MM.1S (cell line): ENCODE measurements around the gene FBXO42.

Experiments
- EZH2 ChIP-seq: fragments of 300-600 bp; sonication (generic); optimal IDR thresholded peaks from 2 replicates; pipeline ENCODE3; 2017; ENCODE audit warnings: low read depth, mild to moderate bottlenecking, antibody characterized with exemption, low read length, mixed read lengths
- TF ChIP-seq, protein P1 (sequence below): fragments of 300-600 bp; sonication (generic); IDR thresholded peaks from 2 replicates; pipeline ENCODE4 v1.5.1; 2016; ENCODE audit warnings: antibody characterized with exemption, low read length, mixed read lengths

- TF ChIP-seq, protein P1, sequence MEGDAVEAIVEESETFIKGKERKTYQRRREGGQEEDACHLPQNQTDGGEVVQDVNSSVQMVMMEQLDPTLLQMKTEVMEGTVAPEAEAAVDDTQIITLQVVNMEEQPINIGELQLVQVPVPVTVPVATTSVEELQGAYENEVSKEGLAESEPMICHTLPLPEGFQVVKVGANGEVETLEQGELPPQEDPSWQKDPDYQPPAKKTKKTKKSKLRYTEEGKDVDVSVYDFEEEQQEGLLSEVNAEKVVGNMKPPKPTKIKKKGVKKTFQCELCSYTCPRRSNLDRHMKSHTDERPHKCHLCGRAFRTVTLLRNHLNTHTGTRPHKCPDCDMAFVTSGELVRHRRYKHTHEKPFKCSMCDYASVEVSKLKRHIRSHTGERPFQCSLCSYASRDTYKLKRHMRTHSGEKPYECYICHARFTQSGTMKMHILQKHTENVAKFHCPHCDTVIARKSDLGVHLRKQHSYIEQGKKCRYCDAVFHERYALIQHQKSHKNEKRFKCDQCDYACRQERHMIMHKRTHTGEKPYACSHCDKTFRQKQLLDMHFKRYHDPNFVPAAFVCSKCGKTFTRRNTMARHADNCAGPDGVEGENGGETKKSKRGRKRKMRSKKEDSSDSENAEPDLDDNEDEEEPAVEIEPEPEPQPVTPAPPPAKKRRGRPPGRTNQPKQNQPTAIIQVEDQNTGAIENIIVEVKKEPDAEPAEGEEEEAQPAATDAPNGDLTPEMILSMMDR, result no peak
- no peak for TF ChIP-seq EZH2
These were observed 99.4 kb downstream of the FBXO42 start for GRCh38 chr1:16252912-16253311.
